ENCODE data around the gene IFITM2. TPM values are rescaled to one million over a fixed set of nuclear protein-coding genes. Genes with fewer than 3 reads are reported as not detected.

IFITM2 gene
- total and polyA plus RNA-seq, 2 donors from 2014 or later, result 814 to 1,111 TPM

GRCh38 chr11:353179-353873, 45.7 kb downstream of the IFITM2 start:
- peaks cover 0 to 15% (median 0%) of the 10 kb centered on the region in 3 donors for H3K36me3 ChIP-seq (ENCODE audit: control insufficient read depth in 2 of 3, insufficient read depth in 3 of 3, low read length in 3 of 3)
- peaks cover 6 to 21% (median 21%) of the 10 kb centered on the region in 3 donors for H3K4me1 ChIP-seq (ENCODE audit: control insufficient read depth in 2 of 3, insufficient read depth in 2 of 3, low read depth in 1 of 3, low read length in 3 of 3)
- DNase-seq (peak; percentile 49 to 95 (median 74)), FAIRE-seq (no peak)
- H3K4me3 ChIP-seq (ENCODE audit: low read length in 3 of 3), result peak overlapping the region in 1 of 3 donors; percentile 3
- H3K9me3 ChIP-seq (ENCODE audit: control insufficient read depth in 2 of 3, insufficient read depth in 1 of 3, low read length in 3 of 3), result peaks cover 0 to 13% (median 0%) of the 10 kb centered on the region in 3 donors
- intact Hi-C loops (cut with DNase I), result loop anchor here (10.0 kb wide), 1 partner anchor 49 kb away; the partner anchor contains the start of gene IFITM2
- no peaks in the 10 kb centered on the region for H3K27me3 ChIP-seq (ENCODE audit: control insufficient read depth, insufficient read depth, low read length)
- no peak for TF ChIP-seq CTCF (IDR thresholded peaks at IDR 0.05; ENCODE audit: borderline replicate concordance, extremely low read depth, insufficient read depth)
- H3K27ac ChIP-seq (ENCODE audit: low read depth in 2 of 2, low read length in 2 of 2), result peak overlapping the region; percentile 89 to 100
- H3K9ac ChIP-seq (ENCODE audit: low read length in 3 of 3), result peak overlapping the region in 1 of 3 donors; percentile 9

- intact Hi-C loops (cut with DNase I), result loop anchor here (10.0 kb wide), 1 partner anchor 51 kb away; the partner anchor contains the start of gene IFITM2
- Histone ChIP-seq H3K27ac (ENCODE audit: low read depth in 2 of 2, low read length in 2 of 2) (peak overlapping the region; percentile 97 to 100), H3K4me3 (ENCODE audit: low read length in 3 of 3) (peak overlapping the region; percentile 4 to 42 (median 16)), H3K9me3 (ENCODE audit: control insufficient read depth in 2 of 3, insufficient read depth in 1 of 3, low read length in 3 of 3) (peaks cover 0 to 13% (median 0%) of the 10 kb centered on the region in 3 donors), H3K27me3 (ENCODE audit: control insufficient read depth, insufficient read depth, low read length) (no peaks in the 10 kb centered on the region), H3K9ac (ENCODE audit: low read length in 3 of 3) (peak overlapping the region in 2 of 3 donors; percentile 81 to 89), H3K36me3 (ENCODE audit: control insufficient read depth in 2 of 3, insufficient read depth in 3 of 3, low read length in 3 of 3) (peaks cover 0 to 15% (median 0%) of the 10 kb centered on the region in 3 donors), H3K4me1 (ENCODE audit: control insufficient read depth in 2 of 3, insufficient read depth in 2 of 3, low read depth in 1 of 3, low read length in 3 of 3) (peaks cover 6 to 21% (median 21%) of the 10 kb centered on the region in 3 donors)
- FAIRE-seq (no peak), DNase-seq (peak; percentile 95 to 99 (median 97))
- TF ChIP-seq CTCF (IDR thresholded peaks at IDR 0.05; ENCODE audit: borderline replicate concordance, extremely low read depth, insufficient read depth), result no peak
These were observed 48.2 kb downstream of the IFITM2 start for GRCh38 chr11:355581-356458.

- no peak overlapping the region for H3K9ac ChIP-seq (ENCODE audit: low read length in 3 of 3)
- no peaks in the 10 kb centered on the region for H3K27me3 ChIP-seq (ENCODE audit: control insufficient read depth, insufficient read depth, low read length)
- H3K9me3 ChIP-seq (ENCODE audit: control insufficient read depth in 2 of 3, insufficient read depth in 1 of 3, low read length in 3 of 3), result peaks cover 0 to 13% (median 0%) of the 10 kb centered on the region in 3 donors
- FAIRE-seq (no peak), DNase-seq (no peak)
- intact Hi-C loops (cut with DNase I), result loop anchor here (10.0 kb wide), 1 partner anchor 52 kb away; the partner anchor contains the start of gene IFITM2
- H3K4me3 ChIP-seq (ENCODE audit: low read length in 3 of 3), result peak overlapping the region in 1 of 3 donors; percentile 38
- H3K27ac ChIP-seq (ENCODE audit: low read depth in 2 of 2, low read length in 2 of 2), result no peak overlapping the region
- H3K36me3 ChIP-seq (ENCODE audit: control insufficient read depth in 2 of 3, insufficient read depth in 3 of 3, low read length in 3 of 3), result peaks cover 0 to 15% (median 0%) of the 10 kb centered on the region in 3 donors
- peaks cover 6 to 21% (median 21%) of the 10 kb centered on the region in 3 donors for H3K4me1 ChIP-seq (ENCODE audit: control insufficient read depth in 2 of 3, insufficient read depth in 2 of 3, low read depth in 1 of 3, low read length in 3 of 3)
- no peak for TF ChIP-seq CTCF (IDR thresholded peaks at IDR 0.05; ENCODE audit: borderline replicate concordance, extremely low read depth, insufficient read depth)
These were observed 49.0 kb downstream of the IFITM2 start for GRCh38 chr11:356610-357009.

Data from kidney (tissue), 14 donors.